Measurements from ENCODE around the gene RNASEH1. TPM values are rescaled to one million over a fixed set of nuclear protein-coding genes. Genes with fewer than 3 reads are reported as not detected.

The RNASEH1 gene
- total and polyA plus RNA-seq, 2 donors (not counting 1 experiment from before 2014, with no cell fraction given): 23.8 to 31.2 TPM

- no peaks in the 10 kb centered on the region for H3K9me3 ChIP-seq (ENCODE audit: control insufficient read depth, insufficient read depth, low read depth, low read length)
- TF ChIP-seq CTCF (conservative IDR thresholded peaks at IDR 0.05 in 1 of 2, IDR thresholded peaks at IDR 0.05 in 1 of 2; ENCODE audit: low read depth in 1 of 2, low read length in 2 of 2) (no peak), EZH2 (IDR thresholded peaks at IDR 0.05; ENCODE audit: low read length, missing control alignments) (no peak)
- DNase-seq (ENCODE audit: low read depth in 2 of 2): no peak
These were observed 23.8 kb downstream of the RNASEH1 start for GRCh38 chr2:3534251-3534814.

GRCh38 chr2:3533836-3534235, 24.3 kb downstream of the RNASEH1 start:
- no peak for TF ChIP-seq EZH2 (IDR thresholded peaks at IDR 0.05; ENCODE audit: low read length, missing control alignments)
- no peak for TF ChIP-seq CTCF (conservative IDR thresholded peaks at IDR 0.05 in 1 of 2, IDR thresholded peaks at IDR 0.05 in 1 of 2; ENCODE audit: low read depth in 1 of 2, low read length in 2 of 2)
- H3K36me3 ChIP-seq (ENCODE audit: control insufficient read depth, insufficient read depth, low read length): peaks cover 3% of the 10 kb centered on the region
- H3K4me3 ChIP-seq (replicated peaks in 1 of 4; ENCODE audit: control extremely low read depth in 1 of 4, insufficient read depth in 1 of 4, low read depth in 3 of 4, low read length in 4 of 4): no peak overlapping the region
- no peak overlapping the region for H3K27ac ChIP-seq (ENCODE audit: insufficient read depth, low read length)
- peaks cover 15% of the 10 kb centered on the region for H3K4me1 ChIP-seq (ENCODE audit: control insufficient read depth, extremely low read depth, insufficient read depth, low read length)
- H3K79me2 ChIP-seq (ENCODE audit: control insufficient read depth, insufficient read depth, low read length): no peaks in the 10 kb centered on the region
- H3K9me3 ChIP-seq (ENCODE audit: control insufficient read depth, insufficient read depth, low read depth, low read length): no peaks in the 10 kb centered on the region
- no peak for DNase-seq (ENCODE audit: low read depth in 2 of 2)
- no peaks in the 10 kb centered on the region for H3K27me3 ChIP-seq (ENCODE audit: control insufficient read depth, insufficient read depth, low read length)
- H2AFZ ChIP-seq (ENCODE audit: low read length): no peak overlapping the region
- H4K20me1 ChIP-seq (ENCODE audit: control insufficient read depth, extremely low read depth, insufficient read depth, low read length): no peaks in the 10 kb centered on the region
- no peak overlapping the region for H3K9ac ChIP-seq (ENCODE audit: insufficient read depth, low read length)
- H3K4me2 ChIP-seq (ENCODE audit: extremely low read depth, insufficient read depth, low read length): no peak overlapping the region

More at GRCh38 chr2:3534251-3534814, 23.8 kb downstream of the RNASEH1 start:
- H4K20me1 ChIP-seq (ENCODE audit: control insufficient read depth, extremely low read depth, insufficient read depth, low read length): no peaks in the 10 kb centered on the region
- no peaks in the 10 kb centered on the region for H3K79me2 ChIP-seq (ENCODE audit: control insufficient read depth, insufficient read depth, low read length)
- no peak overlapping the region for H2AFZ ChIP-seq (ENCODE audit: low read length)
- H3K4me3 ChIP-seq (replicated peaks in 1 of 4; ENCODE audit: control extremely low read depth in 1 of 4, insufficient read depth in 1 of 4, low read depth in 3 of 4, low read length in 4 of 4): no peak overlapping the region
- no peak overlapping the region for H3K4me2 ChIP-seq (ENCODE audit: extremely low read depth, insufficient read depth, low read length)
- H3K36me3 ChIP-seq (ENCODE audit: control insufficient read depth, insufficient read depth, low read length): peaks cover 3% of the 10 kb centered on the region
- peaks cover 15% of the 10 kb centered on the region for H3K4me1 ChIP-seq (ENCODE audit: control insufficient read depth, extremely low read depth, insufficient read depth, low read length)
- H3K9ac ChIP-seq (ENCODE audit: insufficient read depth, low read length): no peak overlapping the region
- H3K27me3 ChIP-seq (ENCODE audit: control insufficient read depth, insufficient read depth, low read length): no peaks in the 10 kb centered on the region
- H3K27ac ChIP-seq (ENCODE audit: insufficient read depth, low read length): no peak overlapping the region

GRCh38 chr2:3532941-3533340, 25.2 kb downstream of the RNASEH1 start:
- H3K9me3 ChIP-seq (ENCODE audit: control insufficient read depth, insufficient read depth, low read depth, low read length): no peaks in the 10 kb centered on the region
- peaks cover 15% of the 10 kb centered on the region for H3K4me1 ChIP-seq (ENCODE audit: control insufficient read depth, extremely low read depth, insufficient read depth, low read length)
- H3K27me3 ChIP-seq (ENCODE audit: control insufficient read depth, insufficient read depth, low read length): no peaks in the 10 kb centered on the region
- H3K36me3 ChIP-seq (ENCODE audit: control insufficient read depth, insufficient read depth, low read length): peaks cover 3% of the 10 kb centered on the region
- H4K20me1 ChIP-seq (ENCODE audit: control insufficient read depth, extremely low read depth, insufficient read depth, low read length): no peaks in the 10 kb centered on the region
- no peak overlapping the region for H3K4me3 ChIP-seq (replicated peaks in 1 of 4; ENCODE audit: control extremely low read depth in 1 of 4, insufficient read depth in 1 of 4, low read depth in 3 of 4, low read length in 4 of 4)
- H3K9ac ChIP-seq (ENCODE audit: insufficient read depth, low read length): no peak overlapping the region
- no peak overlapping the region for H3K4me2 ChIP-seq (ENCODE audit: extremely low read depth, insufficient read depth, low read length)
- H2AFZ ChIP-seq (ENCODE audit: low read length): no peak overlapping the region
- H3K27ac ChIP-seq (ENCODE audit: insufficient read depth, low read length): no peak overlapping the region
- no peak for DNase-seq (ENCODE audit: low read depth in 2 of 2)
- TF ChIP-seq CTCF (conservative IDR thresholded peaks at IDR 0.05 in 1 of 2, IDR thresholded peaks at IDR 0.05 in 1 of 2; ENCODE audit: low read depth in 1 of 2, low read length in 2 of 2) (no peak), EZH2 (IDR thresholded peaks at IDR 0.05; ENCODE audit: low read length, missing control alignments) (no peak)
- no peaks in the 10 kb centered on the region for H3K79me2 ChIP-seq (ENCODE audit: control insufficient read depth, insufficient read depth, low read length)

Data from fibroblast of lung (primary cell).